Activated CD4-positive, alpha-beta T cell treated with anti-CD3 and anti-CD28 coated beads, Interleukin-2, amount 50 U/mL, for 4 hours (primary cell): ENCODE measurements around the gene HDAC4.

Source experiments
- DNase-seq, 2 experiments: peaks; one replicate each; pipeline ENCODE4 v3.0.0-alpha.2; 2020

The HDAC4 gene

GRCh38 chr2:239195992-239196391 is 204.8 kb downstream of the HDAC4 start:
- DNase-seq: no peak

- DNase-seq: no peak
These were observed 205.4 kb downstream of the HDAC4 start for GRCh38 chr2:239195318-239195871.

GRCh38 chr2:239194731-239195317 is 206.0 kb downstream of the HDAC4 start:
- DNase-seq: no peak

GRCh38 chr2:239193925-239194677 is 206.7 kb downstream of the HDAC4 start:
- DNase-seq: no peak

- DNase-seq: no peak
These were observed 207.4 kb downstream of the HDAC4 start for GRCh38 chr2:239193401-239193811.

GRCh38 chr2:239192975-239193374 is 207.8 kb downstream of the HDAC4 start:
- no peak for DNase-seq

GRCh38 chr2:239192456-239192855 is 208.4 kb downstream of the HDAC4 start:
- no peak for DNase-seq

GRCh38 chr2:239190921-239191885 is 209.6 kb downstream of the HDAC4 start:
- DNase-seq: no peak

- no peak for DNase-seq
These were observed 210.5 kb downstream of the HDAC4 start for GRCh38 chr2:239190361-239190760.

- no peak for DNase-seq
These were observed 211.1 kb downstream of the HDAC4 start for GRCh38 chr2:239189711-239190131.

- no peak for DNase-seq
These were observed 212.3 kb downstream of the HDAC4 start for GRCh38 chr2:239188536-239188935.

- no peak for DNase-seq
These were observed 213.2 kb downstream of the HDAC4 start for GRCh38 chr2:239187464-239188253.

- no peak for DNase-seq
These were observed 214.1 kb downstream of the HDAC4 start for GRCh38 chr2:239186516-239187357.

GRCh38 chr2:239184968-239185903 is 215.6 kb downstream of the HDAC4 start:
- DNase-seq: no peak

GRCh38 chr2:239184179-239184578 is 216.6 kb downstream of the HDAC4 start:
- DNase-seq: no peak

- no peak for DNase-seq
These were observed 217.6 kb downstream of the HDAC4 start for GRCh38 chr2:239182981-239183791.

- no peak for DNase-seq
These were observed 218.8 kb downstream of the HDAC4 start for GRCh38 chr2:239181903-239182581.

GRCh38 chr2:239181074-239181902 is 219.5 kb downstream of the HDAC4 start:
- DNase-seq: no peak
